Esophagus muscularis mucosa (tissue), 3 donors: ENCODE data around the gene PLXDC1.

Source experiments
- POLR2AphosphoS5 ChIP-seq, 2 donors: sonication (generic); formaldehyde crosslinking; IDR thresholded peaks; one replicate each; pipeline ENCODE4 v1.6.1; 2017; ENCODE audit warnings: antibody characterized with exemption in 2 of 2
- TF ChIP-seq, protein P1 (sequence below), 3 experiments: fragments of 200-600 bp in 2 of 3; fragments of 450-650 bp in 1 of 3; sonication (generic) in 2 of 3; IDR thresholded peaks; one replicate each; pipeline ENCODE4 v1.5.1; 2017 to 2019; ENCODE audit warnings: antibody characterized with exemption in 3 of 3, mild to moderate bottlenecking in 2 of 3, moderate library complexity in 1 of 3

DNA sequence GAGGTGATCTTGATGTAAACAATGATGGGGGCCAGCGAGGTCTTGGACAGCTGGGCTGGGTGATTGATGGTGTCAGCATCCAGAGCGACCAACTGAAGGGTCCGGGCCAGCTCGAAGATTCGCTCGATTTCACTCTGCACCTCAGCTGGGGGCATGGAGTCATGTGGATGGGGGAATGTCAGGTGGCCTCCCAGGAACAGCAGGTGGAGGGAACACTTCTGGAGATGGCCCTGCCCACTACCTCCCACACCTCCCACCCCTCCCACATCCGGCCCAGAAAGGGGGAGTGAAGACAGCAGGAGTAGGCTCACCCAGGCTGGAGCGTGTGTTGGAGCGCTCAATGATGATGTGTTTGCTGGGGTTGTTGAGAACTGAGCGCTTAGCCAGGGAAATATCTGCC lies 32.3 kb upstream of the PLXDC1 start:
- TF ChIP-seq, protein P1, sequence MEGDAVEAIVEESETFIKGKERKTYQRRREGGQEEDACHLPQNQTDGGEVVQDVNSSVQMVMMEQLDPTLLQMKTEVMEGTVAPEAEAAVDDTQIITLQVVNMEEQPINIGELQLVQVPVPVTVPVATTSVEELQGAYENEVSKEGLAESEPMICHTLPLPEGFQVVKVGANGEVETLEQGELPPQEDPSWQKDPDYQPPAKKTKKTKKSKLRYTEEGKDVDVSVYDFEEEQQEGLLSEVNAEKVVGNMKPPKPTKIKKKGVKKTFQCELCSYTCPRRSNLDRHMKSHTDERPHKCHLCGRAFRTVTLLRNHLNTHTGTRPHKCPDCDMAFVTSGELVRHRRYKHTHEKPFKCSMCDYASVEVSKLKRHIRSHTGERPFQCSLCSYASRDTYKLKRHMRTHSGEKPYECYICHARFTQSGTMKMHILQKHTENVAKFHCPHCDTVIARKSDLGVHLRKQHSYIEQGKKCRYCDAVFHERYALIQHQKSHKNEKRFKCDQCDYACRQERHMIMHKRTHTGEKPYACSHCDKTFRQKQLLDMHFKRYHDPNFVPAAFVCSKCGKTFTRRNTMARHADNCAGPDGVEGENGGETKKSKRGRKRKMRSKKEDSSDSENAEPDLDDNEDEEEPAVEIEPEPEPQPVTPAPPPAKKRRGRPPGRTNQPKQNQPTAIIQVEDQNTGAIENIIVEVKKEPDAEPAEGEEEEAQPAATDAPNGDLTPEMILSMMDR (IDR thresholded peaks at IDR 0.05): no peak
- TF ChIP-seq POLR2AphosphoS5 (IDR thresholded peaks at IDR 0.05): no peak
